Measurements from ENCODE around the gene MED14. TPM values are rescaled to one million over a fixed set of nuclear protein-coding genes. Genes with fewer than 3 reads are reported as not detected.

MED14 gene
- total RNA-seq, 1 donor from 2014 or later: 57.6 TPM

DNA sequence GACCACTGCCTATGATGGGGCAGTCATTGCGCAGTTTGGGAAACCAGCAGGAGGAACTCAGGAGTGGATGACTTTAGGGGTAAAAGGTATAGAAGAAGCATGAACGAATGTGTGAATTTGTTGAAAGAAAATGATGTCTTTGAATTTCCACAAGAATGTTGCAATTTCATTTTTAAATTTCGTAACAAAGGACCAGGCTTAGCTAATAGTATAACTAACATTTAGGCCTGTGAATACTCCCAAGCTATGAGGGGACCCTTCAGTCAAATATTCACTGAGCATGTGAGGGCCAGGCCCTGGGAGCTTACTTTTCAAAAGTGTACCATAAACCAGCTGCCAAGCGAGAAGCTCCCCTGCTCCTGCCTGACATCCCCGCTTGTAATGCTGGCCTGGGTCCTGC is 106.8 kb downstream of the MED14 start:
- H3K36me3 Mint-ChIP-seq (ENCODE audit: low read depth, unreplicated experiment): peaks cover 18% of the 10 kb centered on the region
- H3K9me3 Mint-ChIP-seq (ENCODE audit: unreplicated experiment): no peaks in the 10 kb centered on the region
- no peak overlapping the region for H3K4me3 Mint-ChIP-seq (ENCODE audit: unreplicated experiment)
- no peaks in the 10 kb centered on the region for H3K27me3 Mint-ChIP-seq (ENCODE audit: unreplicated experiment)
- no peak for DNase-seq (ENCODE audit: low spot score)
- TF ChIP-seq, protein P1, sequence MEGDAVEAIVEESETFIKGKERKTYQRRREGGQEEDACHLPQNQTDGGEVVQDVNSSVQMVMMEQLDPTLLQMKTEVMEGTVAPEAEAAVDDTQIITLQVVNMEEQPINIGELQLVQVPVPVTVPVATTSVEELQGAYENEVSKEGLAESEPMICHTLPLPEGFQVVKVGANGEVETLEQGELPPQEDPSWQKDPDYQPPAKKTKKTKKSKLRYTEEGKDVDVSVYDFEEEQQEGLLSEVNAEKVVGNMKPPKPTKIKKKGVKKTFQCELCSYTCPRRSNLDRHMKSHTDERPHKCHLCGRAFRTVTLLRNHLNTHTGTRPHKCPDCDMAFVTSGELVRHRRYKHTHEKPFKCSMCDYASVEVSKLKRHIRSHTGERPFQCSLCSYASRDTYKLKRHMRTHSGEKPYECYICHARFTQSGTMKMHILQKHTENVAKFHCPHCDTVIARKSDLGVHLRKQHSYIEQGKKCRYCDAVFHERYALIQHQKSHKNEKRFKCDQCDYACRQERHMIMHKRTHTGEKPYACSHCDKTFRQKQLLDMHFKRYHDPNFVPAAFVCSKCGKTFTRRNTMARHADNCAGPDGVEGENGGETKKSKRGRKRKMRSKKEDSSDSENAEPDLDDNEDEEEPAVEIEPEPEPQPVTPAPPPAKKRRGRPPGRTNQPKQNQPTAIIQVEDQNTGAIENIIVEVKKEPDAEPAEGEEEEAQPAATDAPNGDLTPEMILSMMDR (IDR thresholded peaks at IDR 0.05; ENCODE audit: unreplicated experiment): no peak
- no peaks in the 10 kb centered on the region for H3K4me1 Mint-ChIP-seq (ENCODE audit: unreplicated experiment)
- no peak overlapping the region for H3K27ac Mint-ChIP-seq (ENCODE audit: unreplicated experiment)

DNA sequence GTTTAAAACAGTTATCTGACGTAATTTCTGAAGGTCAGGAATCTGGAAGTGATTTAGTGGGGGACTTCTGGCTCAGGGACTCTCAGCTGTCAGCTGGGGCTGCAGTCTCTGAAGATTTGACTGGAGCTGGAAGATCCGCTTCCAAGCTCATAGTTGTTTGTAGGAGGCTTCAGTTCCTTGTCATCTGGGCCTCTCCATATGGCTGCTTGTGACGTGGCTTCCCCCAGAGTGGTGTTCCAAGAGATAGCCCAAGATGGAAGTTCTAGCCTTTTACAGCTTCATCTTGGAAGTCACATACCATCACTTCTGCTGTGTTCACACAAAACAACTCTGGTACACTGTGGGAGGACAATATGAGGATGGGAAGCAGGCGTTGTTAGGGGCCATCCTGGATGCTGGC is 110.0 kb downstream of the MED14 start:
- TF ChIP-seq, protein P1 (IDR thresholded peaks at IDR 0.05; ENCODE audit: unreplicated experiment): no peak
- Mint-ChIP-seq H3K27me3 (ENCODE audit: unreplicated experiment) (no peaks in the 10 kb centered on the region), H3K27ac (ENCODE audit: unreplicated experiment) (no peak overlapping the region), H3K9me3 (ENCODE audit: unreplicated experiment) (no peaks in the 10 kb centered on the region), H3K4me1 (ENCODE audit: unreplicated experiment) (no peaks in the 10 kb centered on the region), H3K4me3 (ENCODE audit: unreplicated experiment) (no peak overlapping the region), H3K36me3 (ENCODE audit: low read depth, unreplicated experiment) (peaks cover 5% of the 10 kb centered on the region)
- DNase-seq (ENCODE audit: low spot score): no peak

DNA sequence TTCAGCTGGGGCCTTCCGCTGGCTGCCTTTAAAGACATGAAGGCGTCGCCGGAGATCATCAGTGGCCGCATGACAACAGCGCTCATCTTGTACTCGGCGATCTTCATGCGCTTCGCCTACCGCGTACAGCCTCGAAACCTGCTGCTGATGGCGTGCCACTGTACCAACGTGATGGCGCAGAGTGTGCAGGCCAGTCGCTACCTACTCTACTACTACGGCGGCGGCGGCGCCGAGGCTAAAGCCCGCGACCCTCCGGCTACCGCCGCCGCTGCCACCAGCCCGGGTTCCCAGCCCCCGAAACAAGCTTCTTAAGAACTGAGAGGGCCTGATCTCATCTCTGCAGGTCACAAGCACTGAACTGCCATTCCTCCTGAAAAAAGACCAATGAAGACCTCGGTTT is 111.7 kb downstream of the MED14 start:
- Mint-ChIP-seq H3K4me3 (ENCODE audit: unreplicated experiment) (no peak overlapping the region), H3K36me3 (ENCODE audit: low read depth, unreplicated experiment) (peaks cover 5% of the 10 kb centered on the region), H3K27me3 (ENCODE audit: unreplicated experiment) (no peaks in the 10 kb centered on the region), H3K27ac (ENCODE audit: unreplicated experiment) (no peak overlapping the region), H3K9me3 (ENCODE audit: unreplicated experiment) (no peaks in the 10 kb centered on the region), H3K4me1 (ENCODE audit: unreplicated experiment) (no peaks in the 10 kb centered on the region)
- DNase-seq (ENCODE audit: low spot score): no peak
- TF ChIP-seq, protein P1 (IDR thresholded peaks at IDR 0.05; ENCODE audit: unreplicated experiment): no peak

DNA sequence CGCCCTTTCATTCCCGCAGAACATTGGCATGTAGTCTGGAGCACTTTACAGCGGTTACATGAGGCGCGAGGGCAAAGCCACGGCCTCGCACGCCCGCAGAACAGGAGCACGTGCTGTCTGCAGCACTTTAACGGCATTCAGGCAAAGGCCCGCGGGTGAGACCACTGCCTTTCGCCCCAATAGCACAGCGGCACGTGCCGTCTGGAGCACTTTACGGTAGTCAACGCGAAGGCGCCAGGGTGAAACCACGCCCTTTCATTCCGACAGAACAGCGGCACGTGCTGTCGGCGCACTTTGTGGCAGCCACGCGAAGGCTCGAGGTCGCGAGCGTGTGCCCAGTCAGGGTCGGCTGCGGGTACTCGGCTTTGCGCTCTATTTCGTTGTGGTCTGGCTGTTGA is 112.2 kb downstream of the MED14 start, which contains the start of gene MPC1L:
Gene MPC1L (plus strand): TSS at position 290 of the 398 bp plus-strand sequence. CDS start 138 bp downstream, outside the sequence.
- no peaks in the 10 kb centered on the region for H3K27me3 Mint-ChIP-seq (ENCODE audit: unreplicated experiment)
- TF ChIP-seq, protein P1 (IDR thresholded peaks at IDR 0.05; ENCODE audit: unreplicated experiment): no peak
- no peaks in the 10 kb centered on the region for H3K4me1 Mint-ChIP-seq (ENCODE audit: unreplicated experiment)
- no peak within 1 kb of the TSS for H3K4me3 Mint-ChIP-seq (ENCODE audit: unreplicated experiment)
- DNase-seq (ENCODE audit: low spot score): no peak
- H3K9me3 Mint-ChIP-seq (ENCODE audit: unreplicated experiment): no peaks in the 10 kb centered on the region
- H3K27ac Mint-ChIP-seq (ENCODE audit: unreplicated experiment): no peak within 1 kb of the TSS
- peaks cover 4% of the 10 kb centered on the region for H3K36me3 Mint-ChIP-seq (ENCODE audit: low read depth, unreplicated experiment)

DNA sequence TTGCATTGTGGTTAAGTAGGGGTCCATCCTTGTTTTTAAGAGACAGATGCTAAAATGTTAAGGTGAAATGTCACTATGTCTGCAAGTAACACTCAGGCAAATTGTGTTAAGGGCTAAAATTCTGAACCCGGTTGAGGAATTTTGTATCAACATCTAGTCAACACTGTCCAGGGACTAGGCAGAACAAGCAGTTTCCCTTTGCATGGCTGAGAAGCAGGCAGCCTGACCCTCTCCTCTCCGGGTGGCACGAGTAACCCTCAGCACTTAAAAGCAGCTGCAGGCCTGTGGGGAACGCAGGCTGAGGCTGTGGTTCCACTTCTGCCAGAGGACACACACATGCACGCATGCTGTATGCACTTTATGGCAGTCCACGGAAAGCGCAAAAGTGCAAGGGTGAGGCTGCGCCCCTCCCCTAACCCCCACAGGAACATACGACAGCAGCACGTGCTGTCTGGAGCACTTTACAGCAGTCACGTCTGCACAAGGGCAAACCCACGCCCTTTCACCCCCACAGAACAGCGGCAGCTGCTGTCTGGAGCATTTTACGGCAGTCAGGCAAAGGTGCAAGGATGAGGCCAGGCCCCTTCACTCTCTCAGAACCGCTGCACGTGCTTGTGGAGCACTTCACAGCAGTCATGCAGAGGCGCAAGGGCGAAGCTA is 112.7 kb downstream of the MED14 start:
- Mint-ChIP-seq H3K27me3 (ENCODE audit: unreplicated experiment) (no peaks in the 10 kb centered on the region), H3K36me3 (ENCODE audit: low read depth, unreplicated experiment) (no peaks in the 10 kb centered on the region), H3K27ac (ENCODE audit: unreplicated experiment) (no peak overlapping the region), H3K4me3 (ENCODE audit: unreplicated experiment) (no peak overlapping the region), H3K4me1 (ENCODE audit: unreplicated experiment) (no peaks in the 10 kb centered on the region), H3K9me3 (ENCODE audit: unreplicated experiment) (no peaks in the 10 kb centered on the region)
- TF ChIP-seq, protein P1 (IDR thresholded peaks at IDR 0.05; ENCODE audit: unreplicated experiment): no peak
- DNase-seq (ENCODE audit: low spot score): no peak
